Dedifferentiated amniotic fluid mesenchymal stem cell (primary cell): ENCODE measurements around the gene MAP3K9.

ENCODE experiments used
- DNase-seq: peaks from one replicate; pipeline ENCODE4 v3.0.0-alpha.2; 2016; ENCODE audit errors: extremely low spot score

The MAP3K9 gene

GRCh38 chr14:70788898-70789297 is 20.4 kb downstream of the MAP3K9 start:
- DNase-seq: no peak

GRCh38 chr14:70785556-70785955 is 23.8 kb downstream of the MAP3K9 start:
- no peak for DNase-seq

DNA sequence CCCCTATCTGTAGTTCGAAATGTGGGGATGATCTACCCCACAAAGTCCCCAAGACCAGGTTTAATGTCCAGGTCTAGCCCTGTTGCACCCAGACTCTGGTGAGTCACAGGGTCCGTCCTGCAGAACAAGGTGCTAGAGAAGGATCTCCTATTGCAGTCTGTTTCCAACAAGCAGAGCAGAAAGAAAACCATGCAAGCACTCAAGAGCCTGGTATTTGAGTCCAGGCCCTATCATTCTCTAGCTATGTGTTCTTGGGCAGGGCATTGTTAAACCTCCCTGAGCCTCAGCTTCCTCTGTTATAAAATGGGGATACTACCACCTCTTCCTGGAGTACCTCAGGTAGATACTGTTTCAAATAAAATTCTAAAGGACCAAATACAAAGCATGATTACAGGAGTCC is 24.4 kb downstream of the MAP3K9 start:
- DNase-seq: no peak

- DNase-seq: peak; percentile 16
Observed at GRCh38 chr14:70782361-70782760, 27.0 kb downstream of the MAP3K9 start.

GRCh38 chr14:70780396-70781075 is 28.8 kb downstream of the MAP3K9 start:
- no peak for DNase-seq

DNA sequence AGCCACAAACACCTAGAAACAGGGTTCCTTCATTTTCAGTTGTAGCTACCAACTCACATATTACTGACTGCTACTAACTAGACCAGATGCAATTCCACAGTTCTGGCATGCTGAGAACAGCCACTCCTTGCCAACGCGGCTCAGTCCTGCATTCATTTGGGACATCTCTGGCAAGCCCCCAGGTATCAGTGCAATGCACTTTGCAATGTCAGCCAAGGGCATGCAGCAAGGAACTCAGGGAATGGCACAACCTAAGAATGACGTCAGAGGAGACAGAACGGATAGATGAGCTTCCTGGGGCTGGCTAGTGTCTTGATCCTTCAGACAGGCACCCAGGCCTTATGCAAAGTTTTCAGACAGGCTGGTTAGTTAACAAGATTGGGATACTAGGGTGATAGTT is 29.6 kb downstream of the MAP3K9 start:
- DNase-seq: no peak

- no peak for DNase-seq
Observed at GRCh38 chr14:70776197-70776596, 33.1 kb downstream of the MAP3K9 start.

- DNase-seq: no peak
Observed at GRCh38 chr14:70773182-70773862, 36.0 kb downstream of the MAP3K9 start.

DNA sequence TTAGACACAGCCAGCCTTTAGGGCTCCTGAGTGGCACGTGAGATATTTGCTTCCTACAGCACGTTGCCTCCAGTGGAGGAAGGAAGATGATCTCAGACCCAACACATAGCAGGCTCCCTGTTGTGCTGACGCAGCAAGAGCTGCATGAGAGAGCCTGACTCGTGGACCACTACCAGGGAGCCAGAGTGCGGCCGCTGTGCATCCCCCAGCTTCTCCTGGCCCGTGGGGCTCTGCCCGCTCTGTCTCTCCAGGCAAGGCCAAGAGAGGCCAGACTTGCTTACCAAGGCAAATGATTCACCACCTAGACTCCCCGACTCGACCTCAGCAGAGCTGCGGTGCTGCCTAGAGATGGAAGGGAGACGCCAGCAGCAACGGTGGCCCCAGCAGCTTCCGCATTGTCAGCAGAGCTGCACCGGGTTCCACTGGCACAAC is 37.5 kb downstream of the MAP3K9 start:
- no peak for DNase-seq

DNA sequence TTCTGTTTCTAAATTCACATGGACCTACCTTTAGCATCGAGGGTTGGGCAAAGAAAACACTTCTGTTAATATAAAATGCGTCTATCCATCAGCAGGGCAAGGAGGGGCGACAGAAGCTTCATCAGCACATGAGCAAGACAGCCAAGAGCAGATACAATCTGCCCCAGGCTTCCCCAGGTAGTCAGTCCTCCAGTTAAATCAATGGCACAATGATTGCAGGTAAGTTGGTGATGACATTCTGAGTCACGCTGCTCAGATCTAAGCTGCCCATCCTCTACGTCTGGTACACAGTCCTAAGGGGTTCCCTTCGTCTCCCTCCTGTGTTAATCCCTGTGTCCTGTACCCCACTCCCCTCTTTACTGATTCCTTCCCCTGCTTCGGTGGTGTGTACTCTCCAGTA is 38.8 kb downstream of the MAP3K9 start:
- no peak for DNase-seq

DNA sequence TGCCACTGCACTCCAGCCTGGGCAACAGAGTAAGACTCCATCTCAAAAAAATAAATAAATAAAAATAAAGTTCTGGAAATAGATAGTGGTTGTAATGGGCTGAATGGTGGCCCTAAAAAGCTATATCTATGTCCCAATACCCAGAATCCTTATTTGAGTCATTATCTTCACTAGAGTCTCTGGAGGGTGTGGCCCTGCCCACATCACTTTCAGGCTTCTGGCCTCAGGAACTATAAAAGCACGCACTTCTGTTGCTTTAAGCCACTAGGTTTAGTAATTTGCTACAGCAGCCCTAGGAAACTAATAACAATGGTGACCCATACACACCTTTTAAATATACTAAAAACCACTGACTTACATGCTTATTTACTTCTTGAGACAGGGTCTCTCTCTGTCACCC is 49.9 kb downstream of the MAP3K9 start:
- DNase-seq: no peak

- no peak for DNase-seq
Observed at GRCh38 chr14:70755655-70756054, 53.7 kb downstream of the MAP3K9 start.

DNA sequence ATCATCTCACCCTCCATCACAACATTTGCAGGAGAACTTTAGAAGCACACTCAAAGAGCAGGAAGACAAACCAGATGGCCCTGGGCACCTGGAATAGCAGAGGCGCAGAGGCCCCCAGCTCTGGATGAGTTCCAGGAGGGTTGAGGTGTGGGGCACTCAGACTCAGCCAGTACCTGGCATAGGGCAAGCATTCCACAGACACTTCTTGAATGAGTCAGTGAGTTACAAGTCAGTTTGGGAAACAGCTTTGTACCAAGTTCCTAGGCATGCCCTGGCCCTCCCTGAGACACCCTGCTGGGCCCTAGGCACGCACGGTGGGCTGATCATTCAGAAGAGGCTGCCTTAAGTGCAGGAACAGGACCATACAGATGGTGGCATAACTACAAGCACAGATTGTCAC is 54.3 kb downstream of the MAP3K9 start:
- no peak for DNase-seq

DNA sequence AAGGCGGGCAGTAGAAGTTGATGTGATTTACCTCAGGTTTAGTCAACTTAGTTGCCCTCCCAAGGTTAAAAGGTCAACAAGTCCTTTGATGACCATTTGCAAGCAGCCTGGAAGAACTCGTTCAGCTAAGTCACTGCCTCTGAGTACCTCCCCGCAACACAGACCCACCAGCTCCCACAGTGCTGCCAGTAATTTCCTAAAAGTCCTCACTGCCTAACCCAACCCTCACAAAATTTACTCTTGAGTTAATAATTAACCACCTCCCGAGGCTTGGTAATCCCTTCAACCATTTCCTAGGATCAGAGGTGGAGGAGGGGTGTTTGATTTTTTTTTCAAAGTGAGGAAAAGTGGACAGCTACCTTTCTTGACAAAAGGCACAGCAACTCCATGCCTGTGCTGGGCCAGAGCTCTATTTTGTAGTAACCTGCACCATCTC is 55.8 kb downstream of the MAP3K9 start:
- DNase-seq: no peak

- DNase-seq: no peak
Observed at GRCh38 chr14:70748422-70748821, 60.9 kb downstream of the MAP3K9 start.

- no peak for DNase-seq
Observed at GRCh38 chr14:70744641-70745040, 64.7 kb downstream of the MAP3K9 start.

- no peak for DNase-seq
Observed at GRCh38 chr14:70742316-70742715, 67.0 kb downstream of the MAP3K9 start.

GRCh38 chr14:70741482-70741881 is 67.8 kb downstream of the MAP3K9 start:
- no peak for DNase-seq

- DNase-seq: no peak
Observed at GRCh38 chr14:70735043-70735442, 74.3 kb downstream of the MAP3K9 start.

GRCh38 chr14:70731447-70732239 is 77.7 kb downstream of the MAP3K9 start:
- DNase-seq: no peak

- no peak for DNase-seq
Observed at GRCh38 chr14:70730393-70730792, 78.9 kb downstream of the MAP3K9 start.

DNA sequence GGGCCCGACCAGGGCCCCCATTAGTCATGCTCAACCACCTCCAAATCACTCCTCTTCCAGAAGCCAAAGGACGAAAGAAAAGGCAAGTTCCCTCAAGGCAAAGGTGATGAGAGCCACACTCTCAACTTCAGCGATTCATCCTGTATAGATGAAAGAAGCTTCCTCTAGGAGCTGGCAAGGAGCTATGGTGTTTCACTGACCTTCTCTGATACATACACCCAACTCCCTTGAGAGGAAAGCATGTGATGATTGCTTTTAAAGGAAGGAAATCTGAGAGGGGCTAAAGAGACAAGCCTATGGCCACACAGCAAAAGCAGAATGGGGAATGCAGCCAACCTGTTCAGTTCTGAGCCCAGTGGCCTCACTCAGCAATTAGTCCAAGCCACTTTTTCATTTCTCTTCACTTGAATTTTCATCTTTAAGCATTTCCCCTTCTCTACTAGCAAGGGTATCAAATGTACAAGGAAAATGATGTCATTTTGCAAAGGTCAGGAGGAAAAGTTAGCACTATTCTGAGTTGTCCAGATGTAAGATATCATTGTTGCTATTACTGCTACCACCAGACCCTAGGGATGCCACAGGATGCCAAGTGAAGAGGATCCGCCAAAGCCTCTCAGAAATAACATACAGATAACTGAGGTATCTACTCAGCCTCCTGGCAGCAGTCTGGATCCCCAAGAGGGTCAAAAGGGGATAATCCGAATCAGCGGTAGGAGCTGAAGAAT is 82.5 kb downstream of the MAP3K9 start:
- DNase-seq: no peak
